Stimulated activated CD8-positive, alpha-beta memory T cell treated with anti-CD3 and anti-CD28 coated beads, Interleukin-12 subunit alpha, Interleukin-12 subunit beta, amount 100 ng/mL, for 24 hours (primary cell): ENCODE measurements around the gene MPZL2.

Experiments used
- DNase-seq: peaks from one replicate; pipeline ENCODE4 v3.0.0-alpha.2; 2020; ENCODE audit errors: extremely low read depth

Gene MPZL2

GRCh38 chr11:118243161-118243560 is 20.9 kb downstream of the MPZL2 start:
- no peak for DNase-seq

- no peak for DNase-seq
These were observed 22.4 kb downstream of the MPZL2 start for GRCh38 chr11:118241764-118242098.

GRCh38 chr11:118240999-118241763 is 22.9 kb downstream of the MPZL2 start:
- DNase-seq, result no peak

GRCh38 chr11:118239509-118240205 is 24.4 kb downstream of the MPZL2 start:
- no peak for DNase-seq

- no peak for DNase-seq
These were observed 25.2 kb downstream of the MPZL2 start for GRCh38 chr11:118238929-118239328.

GRCh38 chr11:118238421-118238820 is 25.7 kb downstream of the MPZL2 start:
- no peak for DNase-seq

- no peak for DNase-seq
These were observed 27.9 kb downstream of the MPZL2 start for GRCh38 chr11:118236170-118236569.

GRCh38 chr11:118234833-118235232 is 29.3 kb downstream of the MPZL2 start:
- no peak for DNase-seq

GRCh38 chr11:118233850-118234249 is 30.2 kb downstream of the MPZL2 start:
- no peak for DNase-seq

GRCh38 chr11:118233377-118233776 is 30.7 kb downstream of the MPZL2 start:
- no peak for DNase-seq

GRCh38 chr11:118232659-118233058 is 31.4 kb downstream of the MPZL2 start:
- no peak for DNase-seq

- DNase-seq, result no peak
These were observed 32.6 kb downstream of the MPZL2 start for GRCh38 chr11:118231461-118231860.

GRCh38 chr11:118230088-118230487 is 34.0 kb downstream of the MPZL2 start:
- no peak for DNase-seq

GRCh38 chr11:118229274-118229847 is 34.7 kb downstream of the MPZL2 start:
- no peak for DNase-seq

GRCh38 chr11:118227865-118228785 is 36.0 kb downstream of the MPZL2 start:
- no peak for DNase-seq

- DNase-seq, result no peak
These were observed 37.3 kb downstream of the MPZL2 start for GRCh38 chr11:118226781-118227180.

- DNase-seq, result no peak
These were observed 37.8 kb downstream of the MPZL2 start for GRCh38 chr11:118226296-118226695.

GRCh38 chr11:118224511-118225188 is 39.4 kb downstream of the MPZL2 start, which contains the start of gene JAML:
TSS of gene JAML (minus strand) at chr11:118225011. CDS start at chr11:118214866, 10,145 bp downstream.
- DNase-seq, result no peak

GRCh38 chr11:118223992-118224391 is 40.1 kb downstream of the MPZL2 start:
- no peak for DNase-seq

GRCh38 chr11:118223570-118223969 is 40.5 kb downstream of the MPZL2 start:
- DNase-seq, result no peak

GRCh38 chr11:118222437-118222836 is 41.7 kb downstream of the MPZL2 start:
- no peak for DNase-seq
